DND-41 (cell line): ENCODE results near the gene CDT1.

Experiments
- ATAC-seq: fragments of 200-7000 bp; cut with Tn5 transposase; 3 replicates; pipeline ENCODE4 v1.9.1; 2021; ENCODE audit warnings: low read depth; ENCODE audit not compliant: insufficient read depth
- DNase-seq: peaks from one replicate; pipeline ENCODE4 v3.0.0-alpha.2; 2020
- H2AFZ ChIP-seq: 2 replicates; pipeline ENCODE4 v1.6.0; 2012; ENCODE audit warnings: low read depth, low read length
- H3K27ac ChIP-seq: 2 replicates; pipeline ENCODE4 v1.5.1; 2012; ENCODE audit warnings: low read length, inconsistent platforms
- H3K27me3 ChIP-seq: fragments of 200-600 bp; sonication (generic); 2 replicates; pipeline ENCODE4 v1.6.0; 2012; ENCODE audit warnings: low read length, mild to moderate bottlenecking, inconsistent platforms; ENCODE audit not compliant: insufficient read depth, poor library complexity
- H3K36me3 ChIP-seq: 2 replicates; pipeline ENCODE4 v1.5.1; 2012; ENCODE audit warnings: low read length, inconsistent platforms; ENCODE audit not compliant: insufficient read depth
- H3K4me1 ChIP-seq: 2 replicates; pipeline ENCODE4 v1.5.1; 2012; ENCODE audit warnings: mild to moderate bottlenecking, low read length; ENCODE audit not compliant: insufficient read depth
- H3K4me2 ChIP-seq: 2 replicates; pipeline ENCODE4 v1.6.0; 2012; ENCODE audit warnings: mild to moderate bottlenecking, moderate library complexity, low read length, inconsistent platforms; ENCODE audit not compliant: insufficient read depth
- H3K4me3 ChIP-seq, 2 experiments: fragments of 200-600 bp in 1 of 2; shearing (Covaris generic) in 1 of 2; 2 replicates each; pipeline ENCODE4 v1.5.1; 2012 to 2016; ENCODE audit warnings: inconsistent platforms in 2 of 2, low read length in 2 of 2, mild to moderate bottlenecking in 2 of 2, low read depth in 1 of 2, moderate library complexity in 1 of 2
- H3K79me2 ChIP-seq: 2 replicates; pipeline ENCODE4 v1.6.0; 2012; ENCODE audit warnings: low read length, inconsistent platforms; ENCODE audit not compliant: insufficient read depth
- H3K9ac ChIP-seq: 2 replicates; pipeline ENCODE4 v1.6.0; 2012; ENCODE audit warnings: low read depth, mild to moderate bottlenecking, inconsistent platforms, low read length, moderate library complexity
- H3K9me3 ChIP-seq: 2 replicates; pipeline ENCODE4 v1.5.1; 2012; ENCODE audit warnings: low read length, moderate library complexity, mild to moderate bottlenecking, inconsistent platforms; ENCODE audit not compliant: insufficient read depth, severe bottlenecking
- H4K20me1 ChIP-seq: 2 replicates; pipeline ENCODE4 v1.6.0; 2012; ENCODE audit warnings: low read length; ENCODE audit not compliant: insufficient read depth
- CTCF ChIP-seq: IDR thresholded peaks from 2 replicates; pipeline ENCODE4 v1.5.1; 2012; ENCODE audit warnings: borderline replicate concordance, low read length, moderate library complexity, mild to moderate bottlenecking; ENCODE audit not compliant: poor library complexity, severe bottlenecking; ENCODE audit errors: extremely low read depth
- EZH2 ChIP-seq: IDR thresholded peaks from 3 replicates; pipeline ENCODE4 v1.6.1; 2012; ENCODE audit warnings: borderline replicate concordance, low read depth, mild to moderate bottlenecking, moderate library complexity, low read length, inconsistent platforms; ENCODE audit not compliant: severe bottlenecking

The CDT1 gene

DNA sequence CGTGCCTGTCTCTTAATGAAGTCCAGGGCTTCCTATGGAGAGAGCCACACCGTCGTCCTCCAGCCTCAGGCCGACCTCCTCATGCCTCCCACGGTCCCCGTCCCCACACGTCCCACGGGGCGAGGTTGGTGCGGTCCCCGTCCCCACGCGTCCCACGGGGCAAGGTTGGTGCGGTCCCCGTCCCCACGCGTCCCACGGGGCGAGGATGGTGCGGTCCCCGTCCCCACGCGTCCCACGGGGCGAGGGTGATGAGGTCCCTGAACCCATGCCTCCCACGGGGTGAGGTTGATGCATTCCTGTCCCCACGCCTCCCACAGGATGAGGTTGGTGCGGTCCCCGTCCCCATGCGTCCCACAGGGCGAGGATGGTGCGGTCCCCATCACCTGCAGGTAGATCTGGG, 32.2 kb downstream of the CDT1 start:
- ATAC-seq, result no peak
- Histone ChIP-seq H3K4me2 (no peak overlapping the region), H3K79me2 (no peaks in the 10 kb centered on the region), H3K9ac (no peak overlapping the region), H3K27me3 (no peaks in the 10 kb centered on the region), H2AFZ (no peak overlapping the region), H3K4me3 (no peak overlapping the region), H4K20me1 (no peaks in the 10 kb centered on the region), H3K9me3 (no peaks in the 10 kb centered on the region), H3K4me1 (no peaks in the 10 kb centered on the region), H3K27ac (no peak overlapping the region), H3K36me3 (peaks cover 33% of the 10 kb centered on the region)
- DNase-seq, result no peak
- no peak for TF ChIP-seq EZH2
- no peak for TF ChIP-seq CTCF

GRCh38 chr16:88836791-88837190, 33.2 kb downstream of the CDT1 start:
- Histone ChIP-seq H3K4me1 (no peaks in the 10 kb centered on the region), H3K79me2 (no peaks in the 10 kb centered on the region), H4K20me1 (peaks cover 6% of the 10 kb centered on the region; the same call in 1 of the 2 replicates), H3K4me3 (no peak overlapping the region), H3K36me3 (peaks cover 34% of the 10 kb centered on the region), H3K27me3 (no peaks in the 10 kb centered on the region), H3K9me3 (no peaks in the 10 kb centered on the region), H3K4me2 (no peak overlapping the region), H3K27ac (no peak overlapping the region), H2AFZ (no peak overlapping the region), H3K9ac (no peak overlapping the region)
- TF ChIP-seq CTCF, result no peak
- TF ChIP-seq EZH2, result no peak
- no peak for DNase-seq
- no peak for ATAC-seq

- DNase-seq (no peak), ATAC-seq (no peak)
- Histone ChIP-seq H3K4me2 (no peak overlapping the region), H3K4me3 (no peak overlapping the region), H3K79me2 (no peaks in the 10 kb centered on the region), H4K20me1 (peaks cover 10% of the 10 kb centered on the region; the same call in 1 of the 2 replicates), H3K9me3 (no peaks in the 10 kb centered on the region), H3K27me3 (no peaks in the 10 kb centered on the region), H3K27ac (no peak overlapping the region), H3K9ac (no peak overlapping the region), H3K36me3 (peaks cover 34% of the 10 kb centered on the region), H3K4me1 (no peaks in the 10 kb centered on the region), H2AFZ (no peak overlapping the region)
- TF ChIP-seq CTCF (no peak), EZH2 (no peak)
Observed at GRCh38 chr16:88837806-88838205, 34.2 kb downstream of the CDT1 start.

DNA sequence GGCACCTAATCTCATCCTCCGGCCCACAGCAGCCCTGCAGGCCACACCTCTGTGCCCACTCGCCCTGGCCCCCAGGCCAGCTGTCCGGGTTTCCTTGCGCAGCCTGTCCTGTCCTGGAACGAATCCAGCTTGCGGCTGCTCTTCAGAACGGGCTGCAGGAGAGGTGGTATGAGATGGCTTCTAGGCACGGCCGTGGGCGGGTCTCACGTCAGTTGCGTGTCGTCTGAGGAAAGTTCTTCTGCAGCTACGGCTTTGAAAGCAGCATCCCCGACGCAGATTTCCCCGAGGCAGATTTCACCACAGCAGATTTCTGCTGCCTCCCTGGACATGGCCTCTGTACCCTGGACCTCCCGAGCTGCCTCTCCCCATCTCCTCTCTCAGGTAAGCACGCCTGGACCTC, 35.0 kb downstream of the CDT1 start:
- no peak for DNase-seq
- Histone ChIP-seq H3K79me2 (no peaks in the 10 kb centered on the region), H3K36me3 (peaks cover 34% of the 10 kb centered on the region), H3K27me3 (no peaks in the 10 kb centered on the region), H3K4me3 (no peak overlapping the region), H3K4me1 (no peaks in the 10 kb centered on the region), H3K4me2 (no peak overlapping the region), H3K9me3 (no peaks in the 10 kb centered on the region), H4K20me1 (peaks cover 10% of the 10 kb centered on the region; the same call in 1 of the 2 replicates), H3K9ac (no peak overlapping the region), H3K27ac (no peak overlapping the region), H2AFZ (no peak overlapping the region)
- ATAC-seq, result no peak
- TF ChIP-seq EZH2 (no peak), CTCF (no peak)
